Activated CD8-positive, alpha-beta memory T cell treated with anti-CD3 and anti-CD28 coated beads, Interleukin-2, amount 10 ng/mL, durations not matched to agents 7 days and 5 days (primary cell): Measurements from ENCODE around the gene TBC1D5. TPM values are rescaled to one million over a fixed set of nuclear protein-coding genes. Genes with fewer than 3 reads are reported as not detected.
"Not testable (repeated sequence)": the region's sequence is repeated elsewhere in the genome, so short reads cannot be mapped to it uniquely, and the experiment has no call there.

ENCODE experiments used
- ATAC-seq: fragments of 150-1000 bp; cut with Tn5 transposase; one replicate; pipeline ENCODE4 v1.10.0; 2021; ENCODE audit warnings: moderate library complexity
- CTCF ChIA-PET: fragments of 350-600 bp; sonication (Branson Sonifier 250); formaldehyde crosslinking; loops from one replicate; lab custom pipeline; 2021; ENCODE audit warnings: antibody characterized with exemption; lab: Charles Lee
- DNase-seq: peaks from one replicate; pipeline ENCODE4 v3.0.0-alpha.2; 2020
- H3K27ac Mint-ChIP-seq: one replicate; pipeline ENCODE4 v1.8.0; 2021; ENCODE audit warnings: mild to moderate bottlenecking, mixed read lengths
- H3K27me3 Mint-ChIP-seq: one replicate; pipeline ENCODE4 v1.8.0; 2021; ENCODE audit warnings: mixed read lengths
- H3K36me3 Mint-ChIP-seq: one replicate; pipeline ENCODE4 v1.8.0; 2021; ENCODE audit warnings: mild to moderate bottlenecking, mixed read lengths
- H3K4me1 Mint-ChIP-seq: one replicate; pipeline ENCODE4 v1.8.0; 2021; ENCODE audit warnings: mixed read lengths
- H3K4me3 Mint-ChIP-seq: one replicate; pipeline ENCODE4 v1.8.0; 2021; ENCODE audit warnings: mild to moderate bottlenecking, moderate library complexity, mixed read lengths
- H3K9me3 Mint-ChIP-seq: one replicate; pipeline ENCODE4 v1.8.0; 2022; ENCODE audit warnings: low read depth, mixed read lengths
- total RNA-seq, 2 experiments: library from RNA; stranded (reverse); gene quantifications; one replicate each; pipeline ENCODE4 v1.2.3, GENCODE V29; 2021

Gene TBC1D5
- total RNA-seq, 2 experiments from 2014 or later, result 54.3 to 58.9 TPM

GRCh38 chr3:17686613-17687012, 55.8 kb downstream of the TBC1D5 start:
- CTCF ChIA-PET, result no interaction called here
- Mint-ChIP-seq H3K4me1 (no peaks in the 10 kb centered on the region), H3K4me3 (no peak overlapping the region), H3K9me3 (no peaks in the 10 kb centered on the region), H3K27ac (no peak overlapping the region), H3K27me3 (no peaks in the 10 kb centered on the region), H3K36me3 (peaks cover 2% of the 10 kb centered on the region)
- DNase-seq, result no peak
- no peak for ATAC-seq

- ATAC-seq, result no peak
- H3K4me3 Mint-ChIP-seq, result no peak overlapping the region
- CTCF ChIA-PET, result interaction anchor here (1.3 kb wide), 1 partner anchor 158 kb away, joined by 3 read pairs; no protein-coding TSS in a partner anchor
These were observed 58.8 kb downstream of the TBC1D5 start for GRCh38 chr3:17683542-17684207.

GRCh38 chr3:17680530-17680929, 61.9 kb downstream of the TBC1D5 start:
- ATAC-seq, result no peak
- no peak overlapping the region for H3K27ac Mint-ChIP-seq
- H3K4me1 Mint-ChIP-seq, result peaks cover 16% of the 10 kb centered on the region
- DNase-seq, result no peak
- peaks cover 2% of the 10 kb centered on the region for H3K36me3 Mint-ChIP-seq
- CTCF ChIA-PET, result no interaction called here
- H3K9me3 Mint-ChIP-seq, result no peaks in the 10 kb centered on the region
- H3K4me3 Mint-ChIP-seq, result no peak overlapping the region
- H3K27me3 Mint-ChIP-seq, result no peaks in the 10 kb centered on the region

More at GRCh38 chr3:17683542-17684207, 58.8 kb downstream of the TBC1D5 start:
- H3K4me1 Mint-ChIP-seq, result peaks cover 2% of the 10 kb centered on the region
- no peak for DNase-seq
- no peaks in the 10 kb centered on the region for H3K27me3 Mint-ChIP-seq
- H3K27ac Mint-ChIP-seq, result no peak overlapping the region
- H3K9me3 Mint-ChIP-seq, result no peaks in the 10 kb centered on the region
- peaks cover 1% of the 10 kb centered on the region for H3K36me3 Mint-ChIP-seq

- no peak for ATAC-seq
- H3K4me3 Mint-ChIP-seq, result no peak overlapping the region
- DNase-seq, result no peak
- H3K36me3 Mint-ChIP-seq, result peaks cover 2% of the 10 kb centered on the region
- H3K9me3 Mint-ChIP-seq, result no peaks in the 10 kb centered on the region
- CTCF ChIA-PET, result no interaction called here
- H3K27ac Mint-ChIP-seq, result no peak overlapping the region
- H3K4me1 Mint-ChIP-seq, result peaks cover 16% of the 10 kb centered on the region
- H3K27me3 Mint-ChIP-seq, result no peaks in the 10 kb centered on the region
These were observed 64.2 kb downstream of the TBC1D5 start for GRCh38 chr3:17678116-17678741.

- no peak overlapping the region for H3K4me3 Mint-ChIP-seq
- CTCF ChIA-PET, result no interaction called here
- peaks cover 16% of the 10 kb centered on the region for H3K4me1 Mint-ChIP-seq
- no peak for DNase-seq
- no peak for ATAC-seq
- H3K36me3 Mint-ChIP-seq, result peaks cover 13% of the 10 kb centered on the region
- H3K27ac Mint-ChIP-seq, result no peak overlapping the region
- H3K27me3 Mint-ChIP-seq, result no peaks in the 10 kb centered on the region
- no peaks in the 10 kb centered on the region for H3K9me3 Mint-ChIP-seq
These were observed 68.2 kb downstream of the TBC1D5 start for GRCh38 chr3:17674082-17674686.

GRCh38 chr3:17672506-17672905, 69.9 kb downstream of the TBC1D5 start:
- no peak overlapping the region for H3K27ac Mint-ChIP-seq
- DNase-seq (no peak), ATAC-seq (no peak)
- CTCF ChIA-PET, result no interaction called here
- H3K27me3 Mint-ChIP-seq, result no peaks in the 10 kb centered on the region
- no peaks in the 10 kb centered on the region for H3K9me3 Mint-ChIP-seq
- H3K4me3 Mint-ChIP-seq, result no peak overlapping the region
- peaks cover 21% of the 10 kb centered on the region for H3K36me3 Mint-ChIP-seq
- H3K4me1 Mint-ChIP-seq, result peaks cover 6% of the 10 kb centered on the region

- peaks cover 19% of the 10 kb centered on the region for H3K36me3 Mint-ChIP-seq
- no peaks in the 10 kb centered on the region for H3K4me1 Mint-ChIP-seq
- H3K4me3 Mint-ChIP-seq, result no peak overlapping the region
- CTCF ChIA-PET, result interaction anchor here (1.0 kb wide), 1 partner anchor 25 kb away, joined by 3 read pairs; no protein-coding TSS in a partner anchor
- H3K9me3 Mint-ChIP-seq, result no peaks in the 10 kb centered on the region
- no peak overlapping the region for H3K27ac Mint-ChIP-seq
- DNase-seq (no peak), ATAC-seq (no peak)
- H3K27me3 Mint-ChIP-seq, result no peaks in the 10 kb centered on the region
These were observed 71.7 kb downstream of the TBC1D5 start for GRCh38 chr3:17670749-17671148.

- H3K27me3 Mint-ChIP-seq, result no peaks in the 10 kb centered on the region
- no peaks in the 10 kb centered on the region for H3K9me3 Mint-ChIP-seq
- peaks cover 3% of the 10 kb centered on the region for H3K4me1 Mint-ChIP-seq
- DNase-seq (no peak), ATAC-seq (no peak)
- CTCF ChIA-PET, result no interaction called here
- peaks cover 10% of the 10 kb centered on the region for H3K36me3 Mint-ChIP-seq
- H3K4me3 Mint-ChIP-seq, result no peak overlapping the region
- no peak overlapping the region for H3K27ac Mint-ChIP-seq
These were observed 77.5 kb downstream of the TBC1D5 start for GRCh38 chr3:17664923-17665322.

GRCh38 chr3:17656264-17656663, 86.2 kb downstream of the TBC1D5 start:
- Mint-ChIP-seq H3K27ac (no peak overlapping the region), H3K9me3 (no peaks in the 10 kb centered on the region), H3K4me3 (no peak overlapping the region), H3K36me3 (peaks cover 2% of the 10 kb centered on the region), H3K27me3 (no peaks in the 10 kb centered on the region), H3K4me1 (no peaks in the 10 kb centered on the region)
- DNase-seq (no peak), ATAC-seq (no peak)
- CTCF ChIA-PET, result no interaction called here

- H3K36me3 Mint-ChIP-seq, result peaks cover 2% of the 10 kb centered on the region
- DNase-seq (no peak), ATAC-seq (no peak)
- H3K4me1 Mint-ChIP-seq, result no peaks in the 10 kb centered on the region
- no peak overlapping the region for H3K4me3 Mint-ChIP-seq
- no peaks in the 10 kb centered on the region for H3K9me3 Mint-ChIP-seq
- no peaks in the 10 kb centered on the region for H3K27me3 Mint-ChIP-seq
- CTCF ChIA-PET, result no interaction called here
- no peak overlapping the region for H3K27ac Mint-ChIP-seq
These were observed 86.7 kb downstream of the TBC1D5 start for GRCh38 chr3:17655743-17656142.

- CTCF ChIA-PET, result interaction anchor here (1.2 kb wide), 1 partner anchor 192 kb away, joined by 3 read pairs; no protein-coding TSS in a partner anchor
These were observed 92.7 kb downstream of the TBC1D5 start for GRCh38 chr3:17649748-17650147.

GRCh38 chr3:17648630-17649355, 93.6 kb downstream of the TBC1D5 start:
- not testable (repeated sequence) for H3K36me3 Mint-ChIP-seq, DNase-seq, H3K4me1 Mint-ChIP-seq

More at GRCh38 chr3:17649748-17650147, 92.7 kb downstream of the TBC1D5 start:
- not testable (repeated sequence) for ATAC-seq, DNase-seq, H3K4me3 Mint-ChIP-seq, H3K4me1 Mint-ChIP-seq, H3K9me3 Mint-ChIP-seq, H3K27me3 Mint-ChIP-seq, H3K27ac Mint-ChIP-seq, H3K36me3 Mint-ChIP-seq

GRCh38 chr3:17645074-17645698, 97.2 kb downstream of the TBC1D5 start:
- no peak overlapping the region for H3K4me3 Mint-ChIP-seq
- H3K27me3 Mint-ChIP-seq, result no peaks in the 10 kb centered on the region
- peaks cover 4% of the 10 kb centered on the region for H3K36me3 Mint-ChIP-seq
- no peak for ATAC-seq
- no peak overlapping the region for H3K27ac Mint-ChIP-seq
- DNase-seq, result no peak
- H3K4me1 Mint-ChIP-seq, result peaks cover 2% of the 10 kb centered on the region
- H3K9me3 Mint-ChIP-seq, result peaks cover 6% of the 10 kb centered on the region
- CTCF ChIA-PET, result interaction anchor here (0.8 to 2.7 kb wide), 5 partner anchors 13 to 196 kb away, joined by 3 to 27 read pairs (median 4); partner anchors contain the start of gene TBC1D5

More at GRCh38 chr3:17648630-17649355, 93.6 kb downstream of the TBC1D5 start:
- H3K4me3 Mint-ChIP-seq, H3K9me3 Mint-ChIP-seq, H3K27me3 Mint-ChIP-seq, H3K27ac Mint-ChIP-seq, CTCF ChIA-PET, ATAC-seq: not testable (repeated sequence)
